Bronchial epithelial cell (primary cell): ENCODE measurements around the gene PRKD2. TPM values are rescaled to one million over a fixed set of nuclear protein-coding genes. Genes with fewer than 3 reads are reported as not detected.

Experiments used
- DNase-seq: peaks from one replicate; pipeline ENCODE4 v3.0.0-alpha.2; 2010; ENCODE audit warnings: low read depth
- FAIRE-seq: peaks from 2 replicates; lab custom pipeline; 2011; peaks lifted over from hg19 to GRCh38; lab: Jason Lieb, UNC
- H3K27me3 ChIP-seq: 2 replicates; pipeline ENCODE4 v1.5.1; 2011; ENCODE audit warnings: low read length; ENCODE audit not compliant: control insufficient read depth, insufficient read depth
- H3K36me3 ChIP-seq: 2 replicates; pipeline ENCODE4 v1.5.1; 2011; ENCODE audit warnings: low read length; ENCODE audit not compliant: control insufficient read depth, insufficient read depth
- H3K4me3 ChIP-seq: 2 replicates; pipeline ENCODE4 v1.5.1; 2011; ENCODE audit warnings: mild to moderate bottlenecking, low read depth, low read length, control low read depth
- CTCF ChIP-seq: IDR thresholded peaks from 2 replicates; pipeline ENCODE4 v1.5.1; 2011; ENCODE audit warnings: mild to moderate bottlenecking, moderate library complexity, low read length, control low read depth, inconsistent platforms; ENCODE audit not compliant: insufficient read depth, severe bottlenecking
- total RNA-seq: library from RNA; depleted of rRNA; stranded (reverse); fragments of >200 nt; gene quantifications from 2 replicates; pipeline ENCODE4 v1.2.1, GENCODE V29; 2014

PRKD2 gene
- total RNA-seq, 1 donor from 2014 or later: 24.5 TPM

- DNase-seq: no peak
- Histone ChIP-seq H3K4me3 (no peak overlapping the region), H3K27me3 (no peaks in the 10 kb centered on the region), H3K36me3 (peaks cover 26% of the 10 kb centered on the region)
- TF ChIP-seq CTCF: no peak
- FAIRE-seq: no peak
Observed at GRCh38 chr19:46718934-46719622, 2.2 kb upstream of the PRKD2 start.

- DNase-seq: peak; percentile 41
- no peak for TF ChIP-seq CTCF
- Histone ChIP-seq H3K4me3 (no peak overlapping the region), H3K27me3 (no peaks in the 10 kb centered on the region), H3K36me3 (peaks cover 22% of the 10 kb centered on the region)
- no peak for FAIRE-seq
Observed at GRCh38 chr19:46718157-46718933, 1.4 kb upstream of the PRKD2 start.

GRCh38 chr19:46717716-46718143 is 816 bp upstream of the PRKD2 start:
- Histone ChIP-seq H3K36me3 (peaks cover 16% of the 10 kb centered on the region), H3K4me3 (peak overlapping the region; percentile 83), H3K27me3 (no peaks in the 10 kb centered on the region)
- FAIRE-seq (no peak), DNase-seq (no peak)
- TF ChIP-seq CTCF: no peak

GRCh38 chr19:46716672-46717033 is 261 bp downstream of the PRKD2 start:
- FAIRE-seq (no peak), DNase-seq (no peak)
- no peak for TF ChIP-seq CTCF
- no peaks in the 10 kb centered on the region for H3K27me3 ChIP-seq
- H3K4me3 ChIP-seq: peak overlapping the region; percentile 83
- peaks cover 11% of the 10 kb centered on the region for H3K36me3 ChIP-seq

- DNase-seq (no peak), FAIRE-seq (no peak)
- TF ChIP-seq CTCF: no peak
- Histone ChIP-seq H3K27me3 (no peaks in the 10 kb centered on the region), H3K4me3 (peak overlapping the region; percentile 83), H3K36me3 (peaks cover 6% of the 10 kb centered on the region)
Observed at GRCh38 chr19:46715975-46716671, 791 bp downstream of the PRKD2 start.
